OCI-LY3 (cell line): ENCODE results near the gene PDIK1L.

Experiments used
- H2AFZ ChIP-seq: fragments of 200-600, 300-600 bp; shearing (Covaris generic); 2 replicates; pipeline ENCODE4 v1.6.0; 2014; ENCODE audit warnings: antibody characterized with exemption, low read depth, low read length
- H3K27ac ChIP-seq: fragments of 200-600, 300-600 bp; sonication (generic); 2 replicates; pipeline ENCODE4 v1.5.1; 2014; ENCODE audit warnings: mild to moderate bottlenecking, low read length, moderate library complexity, mixed read lengths
- H3K27me3 ChIP-seq: fragments of 200-600, 300-600 bp; sonication (generic); 2 replicates; pipeline ENCODE4 v1.6.1; 2014; ENCODE audit warnings: low read depth, low read length, mixed read lengths
- H3K36me3 ChIP-seq: fragments of 200-600, 300-600 bp; sonication (generic); replicated peaks from 2 replicates; pipeline ENCODE3; 2014; ENCODE audit warnings: low read depth, low read length, mixed read lengths
- H3K4me1 ChIP-seq: fragments of 300-600, 200-600 bp; sonication (generic); 2 replicates; pipeline ENCODE4 v1.6.1; 2014; ENCODE audit warnings: low read length, mixed read lengths
- H3K4me2 ChIP-seq: fragments of 200-600, 300-600 bp; sonication (generic); 2 replicates; pipeline ENCODE4 v1.6.1; 2014; ENCODE audit warnings: low read length, mixed read lengths
- H3K4me3 ChIP-seq: fragments of 300-600, 200-600 bp; sonication (generic); 2 replicates; pipeline ENCODE4 v1.5.1; 2014; ENCODE audit warnings: antibody characterized with exemption, mild to moderate bottlenecking, low read length, moderate library complexity
- H3K79me2 ChIP-seq: fragments of 300-600, 200-600 bp; shearing (Covaris generic); 2 replicates; pipeline ENCODE4 v1.6.1; 2014; ENCODE audit warnings: mild to moderate bottlenecking, low read length, mixed read lengths
- H3K9ac ChIP-seq: fragments of 300-600, 200-600 bp; shearing (Covaris generic); 2 replicates; pipeline ENCODE4 v1.6.0; 2014; ENCODE audit warnings: mild to moderate bottlenecking, low read length, moderate library complexity
- H3K9me3 ChIP-seq: fragments of 200-600, 300-600 bp; shearing (Covaris generic); 2 replicates; pipeline ENCODE4 v1.6.1; 2014; ENCODE audit warnings: low read length, mixed read lengths; ENCODE audit not compliant: insufficient read depth
- H4K20me1 ChIP-seq: fragments of 200-600, 300-600 bp; sonication (generic); 2 replicates; pipeline ENCODE4 v1.6.1; 2016; ENCODE audit warnings: low read length, mixed read lengths; ENCODE audit not compliant: insufficient read depth
- CTCF ChIP-seq: fragments of 200-600, 300-600 bp; sonication (generic); IDR thresholded peaks from 2 replicates; pipeline ENCODE4 v1.5.1; 2014; ENCODE audit warnings: antibody characterized with exemption, low read length, low read depth
- EZH2phosphoT487 ChIP-seq: fragments of 200-600 bp; shearing (Covaris generic); IDR thresholded peaks from 2 replicates; pipeline ENCODE4 v1.6.1; 2018; ENCODE audit warnings: antibody characterized with exemption, mixed run types, low read depth

Gene PDIK1L

DNA sequence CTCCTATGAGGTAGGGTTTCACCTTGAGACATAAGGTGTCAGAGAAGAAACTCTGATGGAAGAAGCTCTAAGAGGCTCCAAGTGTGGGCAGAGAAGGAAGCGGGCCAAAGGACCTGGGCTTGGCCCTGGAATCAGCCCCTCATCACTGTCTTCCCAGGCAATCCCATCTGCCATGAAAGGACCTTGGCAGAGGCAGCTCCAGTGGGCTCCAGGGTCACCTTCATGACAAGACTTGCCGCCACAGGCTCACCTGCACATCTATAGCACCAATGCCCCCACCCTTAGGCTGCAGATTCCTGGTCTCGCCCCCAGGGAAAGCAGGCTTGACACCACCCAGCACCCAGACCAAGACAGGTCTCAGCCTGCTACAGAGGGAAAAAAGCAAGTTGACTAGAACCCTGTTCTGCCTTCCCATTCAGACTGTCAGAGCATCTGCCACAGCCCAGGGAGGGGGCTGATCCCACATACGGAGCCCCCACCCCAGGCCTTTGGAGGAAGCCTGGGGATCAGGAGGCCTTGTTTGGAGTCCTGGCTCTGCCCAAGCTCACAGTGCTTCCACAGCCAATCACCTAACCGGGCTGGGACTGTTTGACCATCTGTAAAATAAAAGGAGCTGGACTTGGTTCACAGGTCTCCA, 46.8 kb downstream of the PDIK1L start:
- Histone ChIP-seq H3K9ac (no peak overlapping the region), H3K27ac (no peak overlapping the region), H4K20me1 (no peaks in the 10 kb centered on the region), H3K27me3 (no peaks in the 10 kb centered on the region), H3K9me3 (no peaks in the 10 kb centered on the region), H3K4me3 (no peak overlapping the region), H2AFZ (no peak overlapping the region), H3K4me1 (no peaks in the 10 kb centered on the region), H3K79me2 (no peaks in the 10 kb centered on the region), H3K4me2 (no peak overlapping the region), H3K36me3 (no peaks in the 10 kb centered on the region)
- no peak for TF ChIP-seq CTCF

DNA sequence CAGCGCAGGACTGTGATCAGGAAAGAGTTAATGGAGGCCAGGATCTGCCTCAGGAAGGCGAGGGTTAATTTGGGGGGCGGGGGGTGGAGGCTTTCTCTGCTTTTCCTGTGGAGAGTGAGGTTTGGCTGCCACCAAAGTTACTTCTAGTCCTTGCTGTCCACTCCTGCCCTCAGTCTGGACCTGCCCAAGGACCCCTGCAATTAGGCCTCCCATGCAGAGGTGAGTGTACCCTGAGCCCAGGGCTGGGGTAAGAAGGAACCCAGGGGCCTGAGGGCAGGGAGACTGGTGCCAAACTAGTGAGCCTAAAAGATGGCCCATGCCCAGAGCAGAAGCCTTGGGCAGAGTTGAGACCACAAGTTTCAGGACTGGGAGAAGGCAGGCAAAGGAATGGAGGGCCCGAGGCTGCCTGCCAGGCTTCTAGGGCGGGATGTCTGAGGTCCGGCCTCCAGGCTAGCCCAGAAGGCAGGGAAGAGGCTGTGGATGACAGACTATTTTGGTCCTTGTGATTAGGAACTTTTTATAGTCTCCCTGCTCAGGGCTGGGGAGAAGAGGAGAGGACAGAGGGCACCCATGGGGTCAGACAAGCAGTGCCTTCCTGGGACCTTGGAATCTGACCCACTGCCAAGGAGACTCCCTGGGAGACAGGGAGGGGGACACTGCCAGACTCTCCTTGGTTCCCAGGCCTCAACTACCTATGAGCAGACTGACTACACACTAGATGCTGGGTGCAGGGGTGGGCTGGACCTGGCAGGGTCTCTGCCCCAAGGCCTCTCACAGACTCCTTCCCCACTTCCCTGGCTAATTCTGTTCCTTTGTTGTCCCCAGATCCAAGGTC, 47.5 kb downstream of the PDIK1L start, which contains the start of gene FAM110D:
Gene FAM110D (plus strand): TSS at position 172 of the 835 bp plus-strand sequence. CDS start 2,213 bp downstream, outside the sequence.
- Histone ChIP-seq H3K79me2 (no peaks in the 10 kb centered on the region), H4K20me1 (no peaks in the 10 kb centered on the region), H3K4me2 (no peak within 1 kb of the TSS), H3K4me1 (no peaks in the 10 kb centered on the region), H3K36me3 (no peaks in the 10 kb centered on the region), H3K9ac (no peak within 1 kb of the TSS), H2AFZ (no peak within 1 kb of the TSS), H3K4me3 (no peak within 1 kb of the TSS), H3K9me3 (no peaks in the 10 kb centered on the region), H3K27me3 (no peaks in the 10 kb centered on the region), H3K27ac (no peak within 1 kb of the TSS)
- TF ChIP-seq EZH2phosphoT487 (no peak), CTCF (no peak)

- TF ChIP-seq EZH2phosphoT487 (no peak), CTCF (no peak)
- no peaks in the 10 kb centered on the region for H3K9me3 ChIP-seq
- H3K4me2 ChIP-seq = no peak overlapping the region
- no peaks in the 10 kb centered on the region for H3K79me2 ChIP-seq
- no peaks in the 10 kb centered on the region for H3K27me3 ChIP-seq
- no peak overlapping the region for H3K4me3 ChIP-seq
- H3K27ac ChIP-seq = no peak overlapping the region
- no peak overlapping the region for H3K9ac ChIP-seq
- H4K20me1 ChIP-seq = no peaks in the 10 kb centered on the region
- H3K36me3 ChIP-seq = no peaks in the 10 kb centered on the region
- no peak overlapping the region for H2AFZ ChIP-seq
- H3K4me1 ChIP-seq = peaks cover 3% of the 10 kb centered on the region
These were observed 48.1 kb downstream of the PDIK1L start for GRCh38 chr1:26159743-26160039.

DNA sequence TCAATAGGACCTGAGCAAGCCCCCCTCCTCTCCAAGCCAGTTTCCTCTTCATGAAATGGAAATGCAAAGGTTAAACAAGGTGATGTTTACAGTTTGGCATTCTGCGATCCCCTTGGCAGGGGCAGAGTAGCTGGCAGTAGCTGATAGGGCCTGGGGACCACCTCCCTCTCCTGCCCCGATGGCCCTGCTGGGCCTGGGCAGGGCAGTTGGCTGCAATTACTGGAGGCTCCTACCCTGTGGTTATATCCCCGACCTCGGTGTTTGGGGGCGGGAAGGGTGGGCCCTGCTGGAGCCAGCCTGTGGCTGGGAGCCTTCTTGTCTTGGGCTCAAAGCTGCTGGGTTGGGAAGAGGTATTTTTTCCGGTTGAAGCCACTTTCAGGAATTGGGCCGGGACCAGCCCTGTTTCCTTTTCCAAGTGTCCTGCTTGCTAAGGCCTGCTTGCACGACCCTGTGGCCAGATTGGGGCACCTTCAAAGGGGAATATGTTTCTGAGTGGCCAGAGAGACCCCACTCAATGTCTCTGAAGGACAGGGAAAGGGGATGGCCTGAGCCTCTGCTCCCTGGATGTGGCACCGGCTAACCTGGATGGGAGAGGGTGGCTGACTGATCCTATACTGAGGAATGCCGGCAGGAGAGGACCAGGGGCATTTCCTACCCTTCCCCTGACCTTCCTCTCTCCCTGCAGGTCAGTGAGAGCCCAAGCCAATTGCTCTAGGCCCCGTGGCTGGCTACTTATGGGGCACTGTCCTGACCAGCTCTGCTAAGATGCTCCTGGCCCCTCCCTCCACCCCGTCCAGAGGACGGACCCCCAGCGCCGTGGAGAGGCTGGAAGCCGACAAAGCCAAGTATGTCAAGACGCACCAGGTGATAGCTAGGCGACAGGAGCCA, 49.1 kb downstream of the PDIK1L start:
- no peak overlapping the region for H3K9ac ChIP-seq
- no peak overlapping the region for H3K4me3 ChIP-seq
- no peak overlapping the region for H2AFZ ChIP-seq

More for the DNA sequence above, 49.1 kb downstream of the PDIK1L start:
- H3K4me2 ChIP-seq = no peak overlapping the region
- no peak overlapping the region for H3K27ac ChIP-seq
- peaks cover 11% of the 10 kb centered on the region for H3K4me1 ChIP-seq
- no peaks in the 10 kb centered on the region for H4K20me1 ChIP-seq
- H3K9me3 ChIP-seq = no peaks in the 10 kb centered on the region
- no peaks in the 10 kb centered on the region for H3K79me2 ChIP-seq
- H3K27me3 ChIP-seq = no peaks in the 10 kb centered on the region
- TF ChIP-seq EZH2phosphoT487 (no peak), CTCF (no peak)
- no peaks in the 10 kb centered on the region for H3K36me3 ChIP-seq
